ENCODE results near the gene NEUROD6.

DNA sequence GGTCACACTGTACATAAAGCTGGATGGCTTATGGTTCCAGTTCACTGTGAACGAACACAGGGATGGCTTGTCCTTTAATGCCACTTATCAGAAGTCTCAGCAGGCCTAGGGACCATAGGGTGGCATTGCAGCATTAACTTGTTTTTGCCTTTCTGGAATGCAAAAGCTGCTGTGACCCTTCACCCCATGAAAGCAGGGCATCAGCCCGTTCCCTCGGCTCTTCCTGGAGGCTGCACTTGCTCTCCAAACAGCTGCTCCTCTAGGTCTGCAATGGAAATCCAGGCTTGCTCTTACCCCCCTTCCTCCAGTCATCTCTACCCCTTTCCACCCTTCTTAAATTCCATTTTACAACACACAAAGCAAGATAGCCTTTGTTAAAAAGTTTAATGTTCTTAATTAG lies 17.9 kb upstream of the NEUROD6 start:
- TF ChIP-seq, protein P1, sequence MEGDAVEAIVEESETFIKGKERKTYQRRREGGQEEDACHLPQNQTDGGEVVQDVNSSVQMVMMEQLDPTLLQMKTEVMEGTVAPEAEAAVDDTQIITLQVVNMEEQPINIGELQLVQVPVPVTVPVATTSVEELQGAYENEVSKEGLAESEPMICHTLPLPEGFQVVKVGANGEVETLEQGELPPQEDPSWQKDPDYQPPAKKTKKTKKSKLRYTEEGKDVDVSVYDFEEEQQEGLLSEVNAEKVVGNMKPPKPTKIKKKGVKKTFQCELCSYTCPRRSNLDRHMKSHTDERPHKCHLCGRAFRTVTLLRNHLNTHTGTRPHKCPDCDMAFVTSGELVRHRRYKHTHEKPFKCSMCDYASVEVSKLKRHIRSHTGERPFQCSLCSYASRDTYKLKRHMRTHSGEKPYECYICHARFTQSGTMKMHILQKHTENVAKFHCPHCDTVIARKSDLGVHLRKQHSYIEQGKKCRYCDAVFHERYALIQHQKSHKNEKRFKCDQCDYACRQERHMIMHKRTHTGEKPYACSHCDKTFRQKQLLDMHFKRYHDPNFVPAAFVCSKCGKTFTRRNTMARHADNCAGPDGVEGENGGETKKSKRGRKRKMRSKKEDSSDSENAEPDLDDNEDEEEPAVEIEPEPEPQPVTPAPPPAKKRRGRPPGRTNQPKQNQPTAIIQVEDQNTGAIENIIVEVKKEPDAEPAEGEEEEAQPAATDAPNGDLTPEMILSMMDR (conservative IDR thresholded peaks at IDR 0.05; ENCODE audit: low read depth in 2 of 2) = no peak
- TF ChIP-seq EZH2 (IDR thresholded peaks at IDR 0.05; ENCODE audit: low read depth, unreplicated experiment) = no peak
- TF ChIP-seq, protein P2, sequence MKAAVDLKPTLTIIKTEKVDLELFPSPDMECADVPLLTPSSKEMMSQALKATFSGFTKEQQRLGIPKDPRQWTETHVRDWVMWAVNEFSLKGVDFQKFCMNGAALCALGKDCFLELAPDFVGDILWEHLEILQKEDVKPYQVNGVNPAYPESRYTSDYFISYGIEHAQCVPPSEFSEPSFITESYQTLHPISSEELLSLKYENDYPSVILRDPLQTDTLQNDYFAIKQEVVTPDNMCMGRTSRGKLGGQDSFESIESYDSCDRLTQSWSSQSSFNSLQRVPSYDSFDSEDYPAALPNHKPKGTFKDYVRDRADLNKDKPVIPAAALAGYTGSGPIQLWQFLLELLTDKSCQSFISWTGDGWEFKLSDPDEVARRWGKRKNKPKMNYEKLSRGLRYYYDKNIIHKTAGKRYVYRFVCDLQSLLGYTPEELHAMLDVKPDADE (IDR thresholded peaks at IDR 0.05) = no peak
- TF ChIP-seq, protein P3, sequence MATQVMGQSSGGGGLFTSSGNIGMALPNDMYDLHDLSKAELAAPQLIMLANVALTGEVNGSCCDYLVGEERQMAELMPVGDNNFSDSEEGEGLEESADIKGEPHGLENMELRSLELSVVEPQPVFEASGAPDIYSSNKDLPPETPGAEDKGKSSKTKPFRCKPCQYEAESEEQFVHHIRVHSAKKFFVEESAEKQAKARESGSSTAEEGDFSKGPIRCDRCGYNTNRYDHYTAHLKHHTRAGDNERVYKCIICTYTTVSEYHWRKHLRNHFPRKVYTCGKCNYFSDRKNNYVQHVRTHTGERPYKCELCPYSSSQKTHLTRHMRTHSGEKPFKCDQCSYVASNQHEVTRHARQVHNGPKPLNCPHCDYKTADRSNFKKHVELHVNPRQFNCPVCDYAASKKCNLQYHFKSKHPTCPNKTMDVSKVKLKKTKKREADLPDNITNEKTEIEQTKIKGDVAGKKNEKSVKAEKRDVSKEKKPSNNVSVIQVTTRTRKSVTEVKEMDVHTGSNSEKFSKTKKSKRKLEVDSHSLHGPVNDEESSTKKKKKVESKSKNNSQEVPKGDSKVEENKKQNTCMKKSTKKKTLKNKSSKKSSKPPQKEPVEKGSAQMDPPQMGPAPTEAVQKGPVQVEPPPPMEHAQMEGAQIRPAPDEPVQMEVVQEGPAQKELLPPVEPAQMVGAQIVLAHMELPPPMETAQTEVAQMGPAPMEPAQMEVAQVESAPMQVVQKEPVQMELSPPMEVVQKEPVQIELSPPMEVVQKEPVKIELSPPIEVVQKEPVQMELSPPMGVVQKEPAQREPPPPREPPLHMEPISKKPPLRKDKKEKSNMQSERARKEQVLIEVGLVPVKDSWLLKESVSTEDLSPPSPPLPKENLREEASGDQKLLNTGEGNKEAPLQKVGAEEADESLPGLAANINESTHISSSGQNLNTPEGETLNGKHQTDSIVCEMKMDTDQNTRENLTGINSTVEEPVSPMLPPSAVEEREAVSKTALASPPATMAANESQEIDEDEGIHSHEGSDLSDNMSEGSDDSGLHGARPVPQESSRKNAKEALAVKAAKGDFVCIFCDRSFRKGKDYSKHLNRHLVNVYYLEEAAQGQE (IDR thresholded peaks at IDR 0.05; ENCODE audit: unreplicated experiment) = no peak
- TF ChIP-seq POLR2AphosphoS5 (IDR thresholded peaks at IDR 0.05; ENCODE audit: low read depth) = no peak
- TF ChIP-seq JUNB (IDR thresholded peaks at IDR 0.05; ENCODE audit: unreplicated experiment) = no peak
- no peak for TF ChIP-seq STAT1 (IDR thresholded peaks at IDR 0.05; ENCODE audit: unreplicated experiment)
- no peak for TF ChIP-seq CREB1 (CRISPR knock-in tag; IDR thresholded peaks at IDR 0.05; ENCODE audit: low read depth)
- no peak for TF ChIP-seq EZH2phosphoT487 (IDR thresholded peaks at IDR 0.05; ENCODE audit: unreplicated experiment)
- TF ChIP-seq ZNF114 (CRISPR knock-in tag; IDR thresholded peaks at IDR 0.05) = no peak

All from GM23338 (cell line).